Calu3 (cell line): ENCODE results near the gene PRAMEF12. TPM values are rescaled to one million over a fixed set of nuclear protein-coding genes. Genes with fewer than 3 reads are reported as not detected.

Experiments used
- total RNA-seq: library from RNA; stranded (reverse); gene quantifications from 2 replicates; pipeline ENCODE4 v1.2.3, GENCODE V29; 2022

The PRAMEF12 gene
- total RNA-seq, 1 experiment from 2014 or later, result not detected

Other genes starting within 250 kb of the PRAMEF12 start
- 173 and 239 TPM in 2 replicates for gene DHRS3, start 155.5 kb upstream of the PRAMEF12 start, total RNA-seq
- gene AADACL4, start 129.7 kb upstream of the PRAMEF12 start, total RNA-seq, result not detected in 2 replicates
- gene AADACL3, start 57.6 kb upstream of the PRAMEF12 start, total RNA-seq, result not detected in 2 replicates
- not detected in 2 replicates for gene CFAP107, start 27.5 kb upstream of the PRAMEF12 start, total RNA-seq
- gene PRAMEF1, start 17.7 kb downstream of the PRAMEF12 start, total RNA-seq, result not detected in 2 replicates
- not detected in 2 replicates for gene PRAMEF11, start 57.7 kb downstream of the PRAMEF12 start, total RNA-seq
- not detected in 2 replicates for gene HNRNPCL1, start 75.0 kb downstream of the PRAMEF12 start, total RNA-seq
- not detected in 2 replicates for gene PRAMEF2, start 83.3 kb downstream of the PRAMEF12 start, total RNA-seq
- gene PRAMEF4, start 112.5 kb downstream of the PRAMEF12 start, total RNA-seq, result not detected in 2 replicates
- not detected in 2 replicates for gene PRAMEF10, start 124.5 kb downstream of the PRAMEF12 start, total RNA-seq
- gene PRAMEF7, start 142.9 kb downstream of the PRAMEF12 start, total RNA-seq, result not detected in 2 replicates
- not detected in 2 replicates for gene PRAMEF6, start 173.8 kb downstream of the PRAMEF12 start, total RNA-seq